GM12873 (cell line): ENCODE measurements around the gene RNF207.

Experiments
- CTCF ChIP-seq: IDR thresholded peaks from 2 replicates; pipeline ENCODE4 v1.5.1; 2012; ENCODE audit warnings: low read depth, mild to moderate bottlenecking, moderate library complexity, low read length, control low read depth; ENCODE audit not compliant: insufficient read depth; ENCODE audit errors: missing control alignments

Gene RNF207

GRCh38 chr1:6205849-6206519 is at the start of gene RNF207:
Gene RNF207 (plus strand): TSS chr1:6206119. CDS start chr1:6206536, 417 bp downstream.
- TF ChIP-seq CTCF, result peak; percentile 1

GRCh38 chr1:6157132-6157527 is 48.8 kb upstream of the RNF207 start:
- no peak for TF ChIP-seq CTCF

- no peak for TF ChIP-seq CTCF
These were observed 48.3 kb upstream of the RNF207 start for GRCh38 chr1:6157528-6158174.

GRCh38 chr1:6158181-6158580 is 47.7 kb upstream of the RNF207 start:
- no peak for TF ChIP-seq CTCF

- no peak for TF ChIP-seq CTCF
These were observed 43.6 kb upstream of the RNF207 start for GRCh38 chr1:6162341-6162740.

GRCh38 chr1:6162773-6163172 is 43.1 kb upstream of the RNF207 start:
- peak; percentile 24 for TF ChIP-seq CTCF

- TF ChIP-seq CTCF, result no peak
These were observed 42.5 kb upstream of the RNF207 start for GRCh38 chr1:6163191-6163972.
